NCI-H146 (cell line): Measurements from ENCODE around the gene ABHD2.
A peak's percentile ranks its signal among the peaks of the same experiment; 100 is the strongest.

ENCODE experiments used
- DNase-seq: peaks from one replicate; lab custom pipeline; 2025; lab: John Stamatoyannopoulos, UW

The ABHD2 gene

DNA sequence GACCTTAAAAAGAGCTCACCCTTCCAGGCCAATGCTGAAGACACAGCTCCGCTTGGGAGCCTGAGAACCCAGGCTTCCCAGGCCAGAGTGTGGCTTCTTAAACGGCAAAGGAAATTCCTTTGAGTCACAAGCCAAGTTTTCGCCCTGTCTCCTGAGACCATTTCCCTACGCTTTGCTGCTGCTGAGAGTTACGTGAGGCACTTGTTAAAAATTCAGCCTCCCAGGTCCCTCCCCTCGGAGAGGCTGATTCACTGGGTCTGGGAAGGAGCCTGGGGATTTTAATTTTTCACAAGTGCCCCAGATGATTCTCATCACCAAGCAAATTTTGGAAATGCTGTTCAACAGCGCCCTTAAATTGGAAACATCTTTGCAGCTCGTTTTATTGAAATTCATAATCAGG lies 107.6 kb downstream of the ABHD2 start:
- DNase-seq = no peak

DNA sequence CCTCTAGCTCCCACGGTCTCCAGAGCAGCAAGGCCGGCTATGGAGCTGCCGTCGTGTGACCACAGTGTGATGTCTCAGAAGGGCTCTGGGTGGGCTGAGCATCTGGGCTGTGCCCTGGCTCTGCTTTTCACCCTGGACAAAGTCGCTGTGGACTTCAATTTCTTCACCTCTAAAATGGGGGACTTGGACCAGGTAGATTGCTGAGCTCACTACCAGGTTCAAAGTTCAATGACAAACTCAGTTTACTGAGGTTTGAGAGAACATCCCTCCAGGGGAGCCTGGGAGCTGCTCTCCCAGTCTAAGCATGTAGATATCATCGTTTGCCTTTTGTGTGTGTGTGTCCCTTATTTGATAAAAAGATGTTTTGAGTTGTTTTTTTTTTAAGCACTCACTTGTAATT lies 108.0 kb downstream of the ABHD2 start:
- DNase-seq = no peak

DNA sequence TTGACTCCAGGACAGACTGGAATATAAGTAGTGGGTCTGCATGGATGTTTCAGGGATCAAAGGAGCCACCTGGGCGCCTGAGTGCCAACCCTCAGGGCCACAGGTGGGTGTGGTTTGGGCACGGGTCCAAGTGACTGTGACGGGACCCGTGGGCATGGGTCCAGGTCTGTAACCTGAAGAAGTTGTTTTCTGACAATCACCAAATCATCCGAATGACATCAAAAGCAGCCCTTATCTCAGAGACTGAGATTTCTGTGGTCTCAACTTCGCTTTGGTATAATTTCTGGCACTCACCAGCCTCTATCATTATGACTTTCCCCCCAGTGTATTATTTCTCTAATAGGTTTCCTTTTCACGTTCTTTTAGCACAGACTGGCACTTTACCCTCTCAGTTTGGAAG lies 108.7 kb downstream of the ABHD2 start:
- DNase-seq = no peak

DNA sequence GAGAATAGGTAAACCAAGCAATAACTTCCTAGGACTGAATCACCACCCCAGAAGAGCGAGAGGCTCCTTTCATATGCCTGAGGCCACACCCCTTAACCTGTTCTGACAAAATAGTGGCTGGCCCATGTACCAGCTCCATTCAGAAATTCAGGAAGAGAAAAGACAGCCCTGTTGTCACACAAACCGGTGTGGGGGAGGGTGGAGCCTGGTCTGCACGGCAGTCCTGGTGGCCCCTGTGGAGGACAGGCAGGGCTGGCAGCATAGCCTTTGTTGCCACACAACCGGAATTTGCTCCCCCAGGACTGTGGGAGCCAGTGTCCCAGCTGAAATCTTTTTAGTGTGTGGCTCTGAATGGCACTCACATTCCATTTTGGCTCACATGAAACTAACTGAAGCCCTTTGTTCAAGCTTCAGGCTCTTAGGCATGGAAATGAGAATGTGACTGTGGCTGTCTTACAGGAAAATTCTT lies 109.3 kb downstream of the ABHD2 start:
- no peak for DNase-seq

DNA sequence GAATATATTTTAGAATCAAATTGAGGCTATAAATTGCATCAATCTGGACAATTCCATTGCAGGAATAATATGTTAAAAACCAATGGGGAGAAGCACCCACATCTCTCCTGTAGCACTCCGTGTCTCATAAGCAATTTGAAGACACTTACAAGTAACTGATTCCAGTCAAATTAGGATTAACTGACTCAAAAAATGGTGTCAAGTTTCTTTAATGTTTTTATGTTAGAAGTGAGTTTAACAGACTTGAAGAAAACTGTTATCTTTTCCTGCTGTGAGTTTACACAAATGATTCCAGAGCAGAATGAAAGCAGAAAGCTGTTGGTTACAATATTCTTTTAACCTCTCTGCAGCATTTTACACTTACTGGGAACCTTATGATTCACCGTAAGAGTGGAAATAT lies 109.9 kb downstream of the ABHD2 start:
- DNase-seq = no peak

DNA sequence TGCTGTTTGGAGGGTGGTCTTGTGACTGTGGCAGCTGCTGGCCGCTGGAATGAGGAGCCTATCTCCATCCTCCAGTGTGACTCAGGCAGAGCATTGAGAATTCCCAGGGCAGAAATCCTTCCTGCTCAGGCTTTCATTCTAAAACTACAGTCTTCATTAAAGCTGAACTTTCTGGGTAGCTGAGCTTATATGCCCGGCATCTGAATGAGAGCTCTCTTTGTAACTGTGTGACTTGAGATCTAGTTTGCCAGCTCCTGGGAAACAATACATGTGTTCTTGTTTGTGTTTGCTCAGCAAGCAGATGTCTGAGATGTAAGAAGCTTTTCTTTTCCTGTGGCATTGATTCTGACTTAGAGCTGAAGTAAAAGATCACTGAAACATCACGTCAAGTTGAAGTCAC lies 110.7 kb downstream of the ABHD2 start:
- DNase-seq = no peak

DNA sequence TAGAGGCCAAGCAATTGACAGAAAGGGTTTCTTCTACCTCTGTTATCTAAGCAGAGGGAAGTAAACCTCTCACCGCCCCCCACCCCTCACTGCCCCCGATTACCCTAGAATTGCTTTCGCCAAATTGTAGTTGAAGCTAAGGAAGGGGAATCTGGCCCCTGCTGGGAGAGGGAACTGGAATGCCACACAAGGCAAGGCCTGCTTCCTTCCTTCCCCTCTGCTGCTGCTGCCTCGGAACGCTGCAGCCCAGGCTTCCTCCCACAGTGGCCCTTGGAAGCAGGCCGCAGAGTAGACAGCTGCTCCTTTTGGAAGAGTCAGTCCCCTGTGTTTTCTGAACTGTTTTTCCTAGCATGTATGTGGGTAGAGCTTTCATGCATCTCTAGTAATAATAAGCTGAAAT lies 111.5 kb downstream of the ABHD2 start:
- DNase-seq = no peak

DNA sequence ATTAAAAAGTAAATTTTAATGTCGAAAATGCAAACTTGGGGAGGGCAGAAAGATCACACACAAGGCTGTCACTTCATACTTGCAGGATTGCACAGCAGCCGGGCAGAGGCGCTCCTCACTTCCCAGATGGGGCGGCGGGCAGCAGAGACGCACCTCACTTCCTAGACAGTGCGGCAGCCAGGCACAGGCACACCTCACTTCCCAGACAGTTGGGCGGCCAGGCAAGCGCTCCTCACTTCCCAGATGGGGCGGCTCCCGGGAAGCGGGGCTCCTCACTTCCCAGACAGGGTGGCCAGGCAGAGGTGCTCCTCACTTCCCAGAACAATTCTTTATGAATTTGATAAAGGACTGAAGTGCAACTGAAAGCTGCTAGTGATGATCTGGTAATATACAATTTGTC lies 111.9 kb downstream of the ABHD2 start:
- no peak for DNase-seq

DNA sequence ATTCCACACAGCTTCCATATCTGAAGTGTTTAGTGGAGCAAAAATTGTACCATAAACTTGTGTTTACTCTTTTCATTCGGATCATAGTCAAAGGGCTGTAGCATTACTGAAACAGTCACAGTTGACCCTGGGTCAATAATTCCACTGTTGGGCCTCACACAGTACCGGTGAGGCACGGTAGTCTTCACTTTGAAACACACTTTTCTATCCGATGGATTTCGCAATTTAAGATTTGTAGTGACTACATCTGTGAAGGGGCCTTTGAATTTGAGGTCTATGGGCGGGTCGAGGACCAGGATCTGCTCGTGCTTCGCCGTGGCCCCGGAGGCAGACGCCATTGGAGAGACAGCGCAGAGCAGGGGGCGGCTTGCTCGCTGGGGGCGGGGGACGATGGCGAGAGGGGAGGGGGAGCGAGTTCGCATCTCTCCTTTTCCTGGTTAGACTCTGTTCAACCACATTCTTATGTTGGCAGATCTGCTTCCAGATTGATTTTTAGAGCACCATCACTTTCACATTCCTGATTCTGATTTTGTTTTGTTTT lies 113.3 kb downstream of the ABHD2 start:
- DNase-seq = no peak

DNA sequence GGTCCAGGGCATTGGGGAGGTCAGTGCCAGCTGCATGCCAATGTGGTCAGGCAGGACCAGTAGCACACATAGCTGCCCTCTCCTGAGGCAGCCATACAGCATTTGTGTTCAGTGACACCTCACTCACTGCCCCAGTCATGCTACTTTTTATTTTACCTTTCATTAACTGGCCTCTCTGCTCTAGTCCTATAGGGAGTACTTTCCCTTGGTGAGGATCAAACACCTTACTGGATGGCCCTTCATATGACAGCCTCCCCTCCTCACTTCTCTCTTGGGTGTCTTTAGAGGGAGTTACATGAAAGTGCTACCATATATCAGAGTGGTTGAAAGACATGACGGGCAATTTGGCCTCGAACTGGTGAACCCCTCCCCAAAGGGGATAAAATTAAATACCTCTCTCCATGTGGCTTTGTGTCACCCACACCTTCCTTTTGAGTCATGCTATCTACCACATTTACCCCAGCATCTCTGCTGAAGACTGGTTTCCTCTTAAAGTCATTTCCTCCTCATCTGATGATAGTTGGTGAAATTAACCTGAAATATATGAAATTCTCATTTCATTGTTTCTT lies 115.5 kb downstream of the ABHD2 start:
- no peak for DNase-seq

DNA sequence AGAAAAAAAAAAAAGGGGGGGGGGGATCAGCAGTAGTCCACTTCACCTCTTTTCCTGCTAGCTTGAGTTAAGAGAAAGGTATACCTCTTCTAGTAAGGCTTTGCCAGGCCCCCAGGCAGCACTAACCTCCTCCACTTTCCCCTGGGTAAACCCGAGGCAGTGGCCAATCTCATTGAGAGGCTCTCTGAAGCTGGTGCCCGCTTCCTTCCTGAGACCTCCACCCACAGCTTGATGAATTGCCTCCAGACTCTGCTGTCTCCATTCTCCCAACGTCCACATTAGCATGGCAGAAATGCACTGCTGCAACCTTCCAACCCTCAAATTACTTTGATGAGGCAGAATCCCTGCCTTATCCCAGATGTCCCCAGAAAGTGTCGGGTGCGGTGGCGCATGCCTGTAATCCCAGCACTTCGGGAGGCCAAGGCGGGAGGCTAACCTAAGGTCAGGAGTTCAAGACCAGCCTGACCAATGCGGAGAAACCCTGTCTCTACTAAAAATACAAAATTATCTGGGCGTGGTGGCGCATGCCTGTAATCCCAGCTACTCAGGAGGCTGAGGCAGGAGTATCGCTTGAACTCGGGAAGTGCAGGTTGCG lies 117.8 kb downstream of the ABHD2 start:
- no peak for DNase-seq

DNA sequence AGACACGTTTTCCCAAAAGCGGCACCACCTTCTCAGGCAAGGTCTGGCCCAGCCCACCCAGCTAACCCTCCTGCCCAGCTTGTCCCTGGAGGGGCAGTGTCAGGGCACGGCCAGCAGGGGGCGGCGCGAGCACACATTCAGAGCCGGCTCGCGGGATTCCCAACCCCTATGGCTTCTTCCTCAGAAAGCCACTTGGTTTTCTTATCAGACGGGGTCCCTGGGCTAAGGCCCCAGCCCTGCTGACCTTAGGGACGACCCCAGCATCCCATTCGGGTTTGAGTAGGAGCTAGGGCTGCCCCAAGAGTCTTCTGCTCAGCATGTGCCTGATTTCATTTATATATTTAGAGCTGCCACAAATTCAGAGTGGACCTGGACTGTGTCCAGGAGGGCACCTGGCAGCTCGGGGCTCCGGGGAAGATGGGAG lies 118.7 kb downstream of the ABHD2 start:
- peak; percentile 66 for DNase-seq

DNA sequence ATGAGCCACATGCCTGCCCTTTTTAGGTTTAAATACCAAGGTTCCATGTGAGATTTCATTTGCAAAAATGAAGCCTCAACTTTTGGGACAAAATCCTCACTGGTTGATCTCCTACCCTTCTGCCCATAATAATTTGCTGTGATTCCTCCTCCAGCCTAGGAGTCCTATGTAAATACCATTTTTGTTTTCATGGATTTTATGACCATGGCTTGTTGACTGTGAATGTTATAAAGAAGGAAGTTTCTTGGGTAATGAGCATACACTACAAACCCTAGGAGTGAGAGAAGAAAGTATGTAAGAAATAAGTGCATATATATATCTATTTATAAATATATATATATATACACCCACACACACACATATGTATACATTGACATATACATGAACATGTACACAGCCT lies 120.0 kb downstream of the ABHD2 start:
- no peak for DNase-seq

DNA sequence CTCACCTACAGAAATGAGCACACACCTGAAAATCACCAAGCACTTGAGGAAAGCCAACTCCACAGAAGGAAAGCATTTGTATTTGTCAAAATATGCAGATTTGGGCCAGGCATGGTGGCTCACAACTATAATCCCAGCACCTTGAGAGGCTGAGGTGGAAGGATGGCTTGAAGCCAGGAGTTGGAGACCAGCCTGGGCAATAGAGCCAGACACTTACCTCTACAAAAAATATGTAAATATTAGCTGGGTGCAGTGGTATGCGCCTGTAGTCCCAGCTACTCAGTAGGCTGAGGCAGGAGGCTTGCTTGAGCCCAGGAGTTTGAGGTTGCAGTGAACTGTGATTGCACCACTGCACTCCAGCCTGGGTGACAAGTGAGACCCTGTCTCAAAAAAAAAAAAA lies 120.8 kb downstream of the ABHD2 start:
- DNase-seq = no peak

DNA sequence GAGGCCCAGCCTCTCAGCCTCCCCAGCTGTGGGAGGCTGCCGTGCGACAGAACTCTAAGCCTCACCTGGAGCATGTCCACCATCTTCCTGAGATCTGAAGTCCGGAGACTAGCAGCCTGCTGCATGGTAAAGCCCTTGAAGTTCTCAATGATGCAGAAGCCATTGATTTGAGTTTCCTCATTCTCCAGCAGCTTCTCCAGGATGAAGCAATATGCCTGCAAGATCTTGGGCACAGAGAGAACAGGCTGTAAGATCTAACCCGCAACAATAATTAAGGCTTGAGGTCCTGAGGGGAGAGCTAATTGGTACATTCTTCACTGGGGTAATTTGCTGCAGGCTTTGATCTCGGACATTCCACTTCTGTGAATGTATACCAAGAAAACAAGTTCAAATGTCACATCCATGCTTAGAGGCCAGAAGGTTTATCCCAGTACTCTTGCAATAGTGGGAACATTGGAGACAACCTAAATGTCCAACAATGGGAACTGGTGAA lies 123.5 kb downstream of the ABHD2 start:
- no peak for DNase-seq

DNA sequence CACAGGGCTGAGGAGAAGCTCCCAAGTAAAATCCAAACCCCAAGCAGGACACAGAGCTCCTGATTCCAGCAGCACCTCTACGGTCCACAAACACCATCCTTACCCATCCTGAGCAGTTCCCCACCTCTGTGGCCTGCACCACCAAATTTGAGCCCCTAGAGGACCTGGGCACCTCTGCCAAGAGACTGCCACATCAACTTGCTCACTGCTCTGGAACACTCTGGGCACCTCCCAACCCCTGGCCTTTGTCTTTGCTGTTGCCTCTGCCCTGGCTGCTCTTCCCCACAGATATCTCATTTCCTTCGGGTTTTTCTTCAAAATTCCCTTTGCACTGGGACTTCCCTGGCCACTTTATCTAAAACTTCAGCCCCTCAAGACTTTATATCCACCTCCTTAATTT lies 127.4 kb downstream of the ABHD2 start:
- DNase-seq = no peak

DNA sequence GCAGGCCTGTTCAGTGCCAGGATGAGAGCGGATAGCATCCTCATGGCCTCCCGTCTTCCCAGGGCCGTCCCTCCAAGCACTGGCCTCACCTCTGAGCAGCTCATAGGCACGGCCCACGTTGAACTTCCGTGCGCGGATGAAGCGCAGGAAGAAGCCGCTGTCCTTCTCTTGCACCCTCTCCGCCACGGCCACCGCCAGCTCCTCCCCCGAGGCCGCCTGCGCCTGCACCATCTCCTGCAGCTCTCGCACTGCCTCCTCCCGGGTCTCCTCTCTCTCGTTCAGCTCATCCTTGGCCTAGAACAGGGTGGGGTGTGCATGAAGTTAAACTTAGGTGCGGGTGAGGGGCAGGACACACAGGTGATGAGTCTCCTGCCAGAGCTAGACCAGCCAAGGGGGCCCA lies 128.8 kb downstream of the ABHD2 start:
- no peak for DNase-seq

DNA sequence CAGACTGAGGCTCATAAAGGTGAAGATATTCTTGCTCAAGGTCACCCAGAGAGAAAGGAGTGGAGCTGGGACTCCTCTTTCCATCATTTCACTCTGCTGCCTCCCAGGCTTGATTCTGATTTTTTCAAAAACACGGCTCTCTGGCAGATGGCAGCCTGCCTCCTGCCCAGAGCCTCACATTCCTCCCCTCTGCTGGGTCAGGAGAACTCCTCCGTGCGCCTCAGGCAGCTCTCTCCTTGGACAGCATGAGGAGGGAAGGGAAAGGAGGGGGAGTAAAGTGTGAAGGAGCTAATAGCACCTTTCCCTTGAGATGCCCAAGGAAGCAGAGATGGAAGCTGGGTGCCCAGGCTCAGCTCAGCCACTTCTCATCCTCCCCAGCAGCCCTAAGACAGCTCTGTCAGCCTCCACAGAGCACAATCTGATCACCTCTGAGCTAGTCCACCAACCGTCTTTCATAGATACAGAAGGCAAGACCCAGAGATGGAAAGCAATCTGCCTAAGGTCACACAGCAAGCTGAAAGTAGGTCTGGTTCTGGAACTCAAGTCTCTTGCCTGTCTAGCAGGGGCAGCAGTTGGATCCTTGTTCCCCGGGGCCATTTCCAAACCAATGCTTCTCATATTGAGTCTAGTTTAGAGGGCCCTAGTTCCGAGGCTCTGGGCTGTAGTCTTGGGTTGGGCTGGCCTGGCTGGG lies 129.6 kb downstream of the ABHD2 start:
- DNase-seq = no peak

DNA sequence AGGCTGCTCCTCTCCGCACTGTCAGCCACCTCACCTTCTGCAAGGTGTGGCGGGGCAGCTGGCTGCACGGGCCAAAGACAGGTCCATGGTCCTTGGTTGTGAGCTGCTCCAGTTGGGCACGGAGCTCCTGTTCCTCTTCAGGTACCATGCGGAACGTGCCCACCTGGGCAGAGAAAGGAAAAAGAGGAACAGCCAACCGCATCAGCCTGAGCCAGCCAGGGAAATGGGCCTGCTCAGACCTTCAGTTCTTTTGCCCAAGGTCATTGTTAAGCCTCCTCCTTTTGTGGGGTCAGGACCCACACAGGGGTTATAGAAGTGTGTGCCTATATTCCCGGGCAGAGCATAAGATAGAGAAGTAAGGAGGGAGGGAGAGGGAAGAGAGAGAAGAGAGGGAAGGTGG lies 130.3 kb downstream of the ABHD2 start:
- DNase-seq = no peak

DNA sequence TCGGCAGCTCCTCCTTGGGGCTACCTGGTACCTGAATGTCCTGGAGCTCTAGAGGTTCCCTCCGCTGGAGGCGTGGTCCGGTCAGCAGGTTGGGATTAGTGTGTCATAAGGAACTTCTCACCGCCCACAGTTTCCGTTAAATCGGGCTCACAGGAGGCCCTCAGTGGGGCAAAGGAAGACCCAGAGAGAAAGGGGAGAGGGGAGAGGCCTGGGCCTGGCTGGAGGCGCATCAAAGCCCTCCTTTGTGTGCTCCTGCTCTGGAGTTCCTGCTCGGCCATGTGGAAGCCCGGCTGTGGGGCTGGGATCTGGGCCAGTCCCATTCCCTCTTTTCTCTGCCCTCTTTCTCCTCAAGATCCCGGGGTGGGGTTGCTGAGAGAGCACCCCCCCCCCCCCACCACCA lies 133.3 kb downstream of the ABHD2 start, which contains the start of gene RLBP1:
RLBP1 (minus strand) TSS at position 37 of the 400 bp plus-strand sequence. CDS start 2,604 bp downstream, outside the sequence.
- no peak for DNase-seq

DNA sequence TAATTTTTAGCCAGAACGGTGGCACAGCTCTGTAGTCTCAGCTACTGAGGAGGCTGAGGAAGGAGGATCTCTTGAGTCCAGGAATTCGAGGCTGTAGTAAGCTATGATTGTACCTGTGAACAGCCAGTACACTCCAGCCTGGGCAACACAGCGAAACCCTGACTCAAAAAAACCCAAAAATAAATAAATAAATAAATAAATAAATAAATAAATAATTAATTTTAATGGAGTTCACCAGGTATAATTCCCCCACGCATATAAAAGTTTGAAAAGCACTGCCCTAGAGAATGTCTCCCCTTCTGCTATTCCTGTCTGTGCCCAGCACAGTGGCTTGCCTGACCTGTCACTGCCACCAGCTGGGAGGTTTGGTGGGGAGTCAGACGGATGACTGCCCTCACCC lies 137.3 kb downstream of the ABHD2 start:
- no peak for DNase-seq

DNA sequence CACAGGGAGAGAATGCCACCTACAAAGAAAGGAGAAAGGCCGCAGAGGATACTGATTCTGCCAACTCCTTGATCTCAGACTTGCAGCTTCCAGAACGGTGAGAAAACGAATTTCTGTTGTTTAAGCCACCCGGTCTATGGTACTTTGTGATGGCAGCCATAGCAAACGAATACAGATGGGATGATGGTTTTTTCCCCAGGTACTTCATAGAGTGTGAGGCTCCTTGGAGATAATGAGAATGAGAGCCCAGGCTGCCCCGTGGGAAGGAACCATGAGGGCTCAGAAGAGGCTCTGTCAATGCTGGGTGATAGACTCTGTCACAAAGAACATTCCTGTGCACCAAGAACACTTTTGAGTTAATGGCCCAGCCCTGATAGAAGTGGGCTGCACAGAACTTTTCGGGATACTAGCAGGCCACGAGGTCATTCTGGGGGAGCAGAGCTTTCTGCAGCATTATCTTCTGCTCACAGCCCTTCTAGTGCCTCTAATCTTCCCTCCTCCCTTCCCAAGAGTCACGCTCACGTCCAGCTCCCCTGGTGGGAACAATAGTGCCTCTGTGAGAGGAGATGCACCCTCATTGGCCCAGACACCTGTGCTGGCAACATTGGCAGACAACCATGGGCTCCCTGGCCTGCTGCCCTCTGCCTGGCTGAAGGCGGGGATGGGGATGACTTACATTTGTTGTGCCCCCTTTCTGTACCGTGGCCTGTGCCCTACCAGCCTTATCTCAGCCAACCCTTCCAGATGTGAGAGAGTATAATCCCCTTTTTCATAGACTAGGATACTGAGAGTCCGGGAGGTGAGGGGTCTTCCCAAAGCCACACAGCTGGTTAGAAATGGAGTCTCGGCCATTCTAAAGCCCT lies 138.3 kb downstream of the ABHD2 start:
- DNase-seq = no peak
